GM12875 (cell line): ENCODE data around the gene COL9A3.
"Not testable (repeated sequence)": the region's sequence is repeated elsewhere in the genome, so short reads cannot be mapped to it uniquely, and the experiment has no call there.

Source experiments
- H3K4me3 ChIP-seq: one replicate; pipeline ENCODE4 v1.5.1; 2011; ENCODE audit warnings: low read depth, low read length, control low read depth
- TF ChIP-seq, protein P1 (sequence below): IDR thresholded peaks from 2 replicates; pipeline ENCODE4 v1.5.1; 2011; ENCODE audit warnings: low read depth, mild to moderate bottlenecking, control low read depth, inconsistent platforms, low read length, moderate library complexity, borderline replicate concordance; ENCODE audit not compliant: insufficient read depth

Gene COL9A3

DNA sequence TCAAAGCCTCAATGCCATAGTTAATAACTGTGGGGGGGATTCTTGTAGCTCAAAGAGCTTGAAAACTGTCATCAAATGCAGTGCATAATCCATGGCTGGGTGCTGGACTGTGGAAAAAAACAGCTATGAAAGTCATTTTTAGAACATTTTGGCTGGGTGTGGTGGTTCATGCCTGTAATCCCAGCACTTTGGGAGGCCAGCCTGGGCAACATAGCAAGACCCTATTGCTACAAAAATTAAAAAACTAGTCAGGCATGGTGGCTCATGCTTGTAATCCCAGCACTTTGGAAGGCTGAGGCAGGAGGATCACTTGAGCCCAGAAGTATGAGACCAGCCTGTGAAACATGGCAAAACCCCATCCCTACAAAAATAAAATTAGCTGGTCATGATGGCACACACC is 32.6 kb downstream of the COL9A3 start:
- TF ChIP-seq, protein P1, sequence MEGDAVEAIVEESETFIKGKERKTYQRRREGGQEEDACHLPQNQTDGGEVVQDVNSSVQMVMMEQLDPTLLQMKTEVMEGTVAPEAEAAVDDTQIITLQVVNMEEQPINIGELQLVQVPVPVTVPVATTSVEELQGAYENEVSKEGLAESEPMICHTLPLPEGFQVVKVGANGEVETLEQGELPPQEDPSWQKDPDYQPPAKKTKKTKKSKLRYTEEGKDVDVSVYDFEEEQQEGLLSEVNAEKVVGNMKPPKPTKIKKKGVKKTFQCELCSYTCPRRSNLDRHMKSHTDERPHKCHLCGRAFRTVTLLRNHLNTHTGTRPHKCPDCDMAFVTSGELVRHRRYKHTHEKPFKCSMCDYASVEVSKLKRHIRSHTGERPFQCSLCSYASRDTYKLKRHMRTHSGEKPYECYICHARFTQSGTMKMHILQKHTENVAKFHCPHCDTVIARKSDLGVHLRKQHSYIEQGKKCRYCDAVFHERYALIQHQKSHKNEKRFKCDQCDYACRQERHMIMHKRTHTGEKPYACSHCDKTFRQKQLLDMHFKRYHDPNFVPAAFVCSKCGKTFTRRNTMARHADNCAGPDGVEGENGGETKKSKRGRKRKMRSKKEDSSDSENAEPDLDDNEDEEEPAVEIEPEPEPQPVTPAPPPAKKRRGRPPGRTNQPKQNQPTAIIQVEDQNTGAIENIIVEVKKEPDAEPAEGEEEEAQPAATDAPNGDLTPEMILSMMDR, result no peak
- no peak overlapping the region for H3K4me3 ChIP-seq

DNA sequence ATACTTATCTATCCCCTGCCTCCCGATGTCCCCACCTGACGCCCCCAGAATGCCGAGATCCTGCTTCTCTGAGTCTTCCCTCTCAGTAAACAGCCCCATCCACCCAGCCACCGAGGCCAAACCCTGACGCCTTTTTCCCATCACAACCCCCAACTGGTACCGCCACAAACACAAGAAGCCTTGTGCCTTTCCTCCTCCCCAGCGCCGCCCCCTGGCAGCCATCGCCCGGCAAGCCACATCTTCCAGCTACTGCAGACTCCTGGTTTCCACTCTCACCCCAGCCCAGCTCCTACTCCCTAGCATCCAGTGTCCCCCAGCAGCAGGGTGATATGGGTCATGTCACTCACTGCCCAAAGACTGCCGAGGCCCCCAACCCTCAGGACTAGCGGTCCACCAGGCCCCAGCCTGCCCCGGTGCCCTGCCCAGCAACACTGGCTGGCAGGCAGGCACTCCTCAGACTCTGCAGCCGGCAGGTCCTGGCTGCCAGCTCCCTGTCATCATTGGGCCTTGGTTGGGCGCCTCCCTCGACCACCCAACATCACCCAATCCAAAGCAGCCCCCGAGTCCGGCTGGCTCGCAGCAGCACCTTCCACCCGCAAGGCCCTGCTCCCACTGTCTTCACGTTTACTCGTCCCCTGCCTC is 33.6 kb downstream of the COL9A3 start:
- TF ChIP-seq, protein P1, result no peak
- H3K4me3 ChIP-seq, result no peak overlapping the region

DNA sequence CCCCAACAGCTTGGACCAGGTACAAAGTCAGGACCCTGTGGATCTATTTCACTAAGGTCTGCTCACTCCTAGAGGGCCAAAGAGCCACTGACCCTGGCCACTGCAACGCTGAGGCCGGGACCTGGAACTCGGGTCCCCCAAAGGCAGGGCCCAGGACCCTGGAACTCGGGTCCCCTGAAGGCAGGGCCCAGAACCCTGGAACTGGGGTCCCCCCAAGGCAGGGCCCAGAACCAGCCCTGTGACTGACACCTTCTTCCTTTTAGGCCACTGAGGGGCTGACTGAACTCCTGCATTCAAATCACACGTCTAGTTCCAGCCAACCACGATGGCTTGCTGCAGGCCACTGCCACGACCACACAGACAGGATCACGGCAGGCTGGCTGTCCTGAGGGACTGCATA is 35.3 kb downstream of the COL9A3 start:
- H3K4me3 ChIP-seq, result no peak overlapping the region
- TF ChIP-seq, protein P1, result no peak

DNA sequence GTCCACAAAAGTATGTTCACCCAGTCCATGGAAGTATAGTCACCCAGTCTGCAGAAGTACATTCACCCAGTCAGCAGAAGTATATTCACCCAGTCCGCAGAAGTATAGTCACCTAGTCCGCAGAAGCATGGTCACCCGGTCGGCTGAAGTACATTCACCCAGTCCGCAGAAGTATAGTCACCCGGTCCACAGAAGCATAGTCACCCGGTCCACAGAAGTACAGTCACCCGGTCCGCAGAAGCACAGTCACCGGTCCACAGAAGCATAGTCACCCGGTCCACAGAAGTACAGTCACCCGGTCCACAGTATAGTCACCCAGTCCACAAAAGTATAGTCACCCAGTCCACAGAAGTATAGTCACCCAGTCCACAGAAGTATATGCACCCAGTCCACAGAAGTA is 36.0 kb downstream of the COL9A3 start:
- no peak overlapping the region for H3K4me3 ChIP-seq
- TF ChIP-seq, protein P1, result no peak

DNA sequence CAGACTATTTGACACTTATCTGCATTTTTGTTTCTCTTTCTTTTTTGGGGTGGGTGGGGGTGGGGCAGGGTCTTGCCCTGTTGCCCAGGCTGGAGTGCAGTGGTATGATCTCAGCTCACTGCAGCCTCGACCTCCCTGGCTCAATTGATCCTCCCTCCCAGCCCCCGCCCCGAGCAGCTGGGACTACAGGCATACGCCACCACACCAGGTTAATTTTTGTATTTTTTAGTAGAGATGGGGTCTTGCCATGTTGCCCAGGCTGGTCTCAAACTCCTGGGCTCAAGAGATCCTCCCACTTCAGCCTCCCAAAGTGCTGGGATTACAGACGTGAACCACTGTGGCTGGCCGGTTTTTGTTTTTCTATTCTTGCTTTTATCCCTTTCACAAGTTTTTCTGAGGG is 36.5 kb downstream of the COL9A3 start:
- H3K4me3 ChIP-seq, result not testable (repeated sequence)

DNA sequence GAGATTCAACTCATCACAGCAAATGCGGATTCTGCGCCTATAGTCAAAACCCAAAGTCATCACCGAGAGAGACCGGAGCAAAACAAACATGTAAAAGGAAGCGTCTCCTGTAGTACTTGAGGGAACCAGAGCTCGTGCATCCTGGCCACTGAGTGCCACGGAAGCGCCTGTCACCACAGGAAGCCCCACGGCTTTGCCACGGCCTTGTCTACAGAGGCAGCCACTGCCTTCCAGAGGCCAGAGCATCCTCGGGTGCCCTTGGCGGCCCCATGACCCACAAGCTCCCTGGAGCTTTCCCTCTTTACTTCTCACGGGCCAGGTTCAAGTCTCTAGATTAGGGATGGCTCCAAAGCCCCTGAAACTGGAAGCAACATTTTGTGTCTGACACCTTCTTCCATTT is 37.3 kb downstream of the COL9A3 start:
- no peak overlapping the region for H3K4me3 ChIP-seq
- TF ChIP-seq, protein P1, result no peak

DNA sequence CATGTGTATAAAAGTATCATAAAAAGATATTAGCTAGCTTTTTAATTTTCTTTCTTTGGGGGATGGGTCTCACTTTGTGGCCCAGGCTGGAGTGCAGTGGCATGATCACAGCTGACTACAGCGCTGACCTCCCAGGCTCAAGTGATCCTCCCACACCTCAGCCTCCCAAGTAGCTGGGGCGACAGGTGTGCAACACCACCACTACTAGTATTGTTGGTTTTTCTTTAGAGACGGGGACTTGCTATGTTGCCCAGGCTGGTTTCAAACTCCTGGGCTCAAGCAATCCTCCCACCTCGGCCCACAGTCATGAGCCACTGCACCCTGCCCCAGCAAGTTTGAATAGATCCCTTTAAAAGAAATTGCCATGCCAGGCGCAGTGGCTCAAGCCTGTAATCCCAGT is 38.3 kb downstream of the COL9A3 start:
- no peak overlapping the region for H3K4me3 ChIP-seq

More for the DNA sequence above, 38.3 kb downstream of the COL9A3 start:
- TF ChIP-seq, protein P1, result no peak
